H9 (cell line): Measurements from ENCODE around the gene OLIG2. TPM values are rescaled to one million over a fixed set of nuclear protein-coding genes. Genes with fewer than 3 reads are reported as not detected.

ENCODE experiments used
- DNase-seq: peaks from one replicate; pipeline ENCODE4 v3.0.0-alpha.2; 2017
- H2AFZ ChIP-seq: one replicate; pipeline ENCODE4 v1.6.1; 2013; ENCODE audit warnings: mild to moderate bottlenecking, low read length, control low read depth, moderate library complexity
- H2AK5ac ChIP-seq: 2 replicates; pipeline ENCODE4 v1.6.1; 2013; ENCODE audit warnings: low read length, control low read depth, mixed read lengths; ENCODE audit not compliant: insufficient read length
- H2BK120ac ChIP-seq: one replicate; pipeline ENCODE4 v1.6.1; 2013; ENCODE audit warnings: low read depth, mild to moderate bottlenecking, low read length, control low read depth, inconsistent platforms; ENCODE audit not compliant: poor library complexity, severe bottlenecking
- H2BK12ac ChIP-seq: 2 replicates; pipeline ENCODE4 v1.6.1; 2013; ENCODE audit warnings: low read length, control low read depth, mixed read lengths, low read depth; ENCODE audit not compliant: insufficient read length
- H2BK15ac ChIP-seq: 2 replicates; pipeline ENCODE4 v1.6.1; 2013; ENCODE audit warnings: low read depth, low read length, control low read depth
- H2BK20ac ChIP-seq: one replicate; pipeline ENCODE4 v1.6.1; 2013; ENCODE audit warnings: low read depth, mild to moderate bottlenecking, low read length, control low read depth, inconsistent platforms; ENCODE audit not compliant: poor library complexity, severe bottlenecking
- H2BK5ac ChIP-seq: 2 replicates; pipeline ENCODE4 v1.6.1; 2013; ENCODE audit warnings: low read length, control low read depth, mixed read lengths; ENCODE audit not compliant: insufficient read length
- H3K14ac ChIP-seq: 2 replicates; pipeline ENCODE4 v1.6.1; 2013; ENCODE audit warnings: low read length, control low read depth; ENCODE audit not compliant: insufficient read depth
- H3K18ac ChIP-seq: 2 replicates; pipeline ENCODE4 v1.6.1; 2013; ENCODE audit warnings: low read depth, mild to moderate bottlenecking, mixed read lengths, low read length, control low read depth; ENCODE audit not compliant: insufficient read length
- H3K23ac ChIP-seq: 2 replicates; pipeline ENCODE4 v1.6.1; 2013; ENCODE audit warnings: low read length, control low read depth, mixed read lengths, low read depth; ENCODE audit not compliant: insufficient read length
- H3K23me2 ChIP-seq: 2 replicates; pipeline ENCODE4 v1.6.1; 2013; ENCODE audit warnings: low read depth, mild to moderate bottlenecking, mixed read lengths, low read length, control low read depth; ENCODE audit not compliant: insufficient read length, poor library complexity, severe bottlenecking
- H3K27ac ChIP-seq: 2 replicates; pipeline ENCODE4 v1.5.1; 2013; ENCODE audit warnings: low read length, control low read depth, mixed read lengths, low read depth; ENCODE audit not compliant: insufficient read length
- H3K27me3 ChIP-seq: 2 replicates; pipeline ENCODE4 v1.6.1; 2013; ENCODE audit warnings: low read length, control low read depth, inconsistent platforms; ENCODE audit not compliant: insufficient read depth
- H3K4ac ChIP-seq: 2 replicates; pipeline ENCODE4 v1.6.1; 2013; ENCODE audit warnings: low read depth, mild to moderate bottlenecking, control low read depth, inconsistent platforms, low read length, moderate library complexity
- H3K4me1 ChIP-seq: 2 replicates; pipeline ENCODE4 v1.6.1; 2013; ENCODE audit warnings: low read length, control low read depth, inconsistent platforms; ENCODE audit not compliant: insufficient read depth
- H3K4me2 ChIP-seq: 2 replicates; pipeline ENCODE4 v1.6.1; 2013; ENCODE audit warnings: low read length, control low read depth, mixed read lengths; ENCODE audit not compliant: insufficient read length, insufficient read depth
- H3K56ac ChIP-seq: 2 replicates; pipeline ENCODE4 v1.6.1; 2013; ENCODE audit warnings: low read depth, mild to moderate bottlenecking, mixed read lengths, low read length, control low read depth; ENCODE audit not compliant: insufficient read length
- H3K79me1 ChIP-seq: 2 replicates; pipeline ENCODE4 v1.6.1; 2013; ENCODE audit warnings: low read depth, mild to moderate bottlenecking, moderate library complexity, low read length, control low read depth, inconsistent platforms; ENCODE audit not compliant: insufficient read depth, poor library complexity, severe bottlenecking
- H3K79me2 ChIP-seq: 2 replicates; pipeline ENCODE4 v1.6.1; 2013; ENCODE audit warnings: low read length, control low read depth, inconsistent platforms; ENCODE audit not compliant: insufficient read depth
- H3K9ac ChIP-seq: 2 replicates; pipeline ENCODE4 v1.6.1; 2013; ENCODE audit warnings: low read length, control low read depth, mixed read lengths; ENCODE audit not compliant: insufficient read length; ENCODE audit errors: extremely low read depth
- H3K9me3 ChIP-seq: one replicate; pipeline ENCODE4 v1.6.1; 2013; ENCODE audit warnings: low read depth, low read length, inconsistent platforms; ENCODE audit not compliant: control insufficient read depth
- H3T11ph ChIP-seq: one replicate; pipeline ENCODE4 v1.6.1; 2013; ENCODE audit warnings: mild to moderate bottlenecking, low read length, control low read depth, inconsistent platforms
- H4K20me1 ChIP-seq: one replicate; pipeline ENCODE4 v1.6.1; 2013; ENCODE audit not compliant: control insufficient read depth, insufficient read length, insufficient read depth
- H4K5ac ChIP-seq: 2 replicates; pipeline ENCODE4 v1.6.1; 2013; ENCODE audit warnings: low read depth, mild to moderate bottlenecking, mixed read lengths, low read length, control low read depth; ENCODE audit not compliant: insufficient read length
- H4K8ac ChIP-seq: replicated peaks from 2 replicates; pipeline ENCODE4 v1.6.1; 2013; ENCODE audit warnings: low read length, control low read depth, mixed read lengths, low read depth; ENCODE audit not compliant: insufficient read length
- H4K91ac ChIP-seq: 2 replicates; pipeline ENCODE4 v1.6.1; 2013; ENCODE audit warnings: low read depth, mild to moderate bottlenecking, moderate library complexity, mixed read lengths, low read length, control low read depth; ENCODE audit not compliant: insufficient read length
- H3K27ac Mint-ChIP-seq, 3 experiments: 2 replicates in 2 of 3; 3 replicates in 1 of 3; pipeline ENCODE4 v1.8.0; 2020 to 2021; ENCODE audit warnings: mixed read lengths in 3 of 3, mild to moderate bottlenecking in 1 of 3, moderate library complexity in 1 of 3
- H3K27me3 Mint-ChIP-seq: 2 replicates; pipeline ENCODE4 v1.8.0; 2021; ENCODE audit warnings: low read depth, mild to moderate bottlenecking, moderate library complexity, mixed read lengths
- H3K36me3 Mint-ChIP-seq, 3 experiments: 2 replicates in 2 of 3; 3 replicates in 1 of 3; pipeline ENCODE4 v1.8.0; 2020 to 2021; ENCODE audit warnings: low read depth in 3 of 3, mixed read lengths in 3 of 3; ENCODE audit not compliant: insufficient read depth in 1 of 3
- H3K4me1 Mint-ChIP-seq, 2 experiments: 2 replicates each; pipeline ENCODE4 v1.8.0; 2020; ENCODE audit warnings: mixed read lengths in 2 of 2
- H3K4me3 Mint-ChIP-seq, 2 experiments: 2 replicates in 1 of 2; 3 replicates in 1 of 2; pipeline ENCODE4 v1.8.0; 2020 to 2021; ENCODE audit warnings: mild to moderate bottlenecking in 2 of 2, mixed read lengths in 2 of 2, moderate library complexity in 1 of 2
- H3K9me3 Mint-ChIP-seq, 2 experiments: 2 replicates in 1 of 2; 3 replicates in 1 of 2; pipeline ENCODE4 v1.8.0; 2020; ENCODE audit warnings: mild to moderate bottlenecking in 2 of 2, mixed read lengths in 2 of 2, moderate library complexity in 1 of 2
- WGBS: extraction: QIAGEN DNeasy Blood & Tissue Kit; methylation state at CpG from one replicate; pipeline ENCODE4 v1.1.7; 2013; ENCODE audit warnings: missing lambda C conversion rate, low lambda C conversion rate, mixed read lengths; ENCODE audit not compliant: insufficient read length; ENCODE audit errors: extremely low coverage; 5-methylcytosine and 5-hydroxymethylcytosine counted together
- total RNA-seq: library from RNA; stranded (reverse); gene quantifications from 2 replicates; pipeline ENCODE4 v1.2.1, GENCODE V29; 2021
- TF ChIP-seq, protein P1 (sequence below): fragments of 200-600 bp; sonication (generic); conservative IDR thresholded peaks from 3 replicates; pipeline ENCODE4 v1.8.0; 2021; ENCODE audit warnings: antibody characterized with exemption, mild to moderate bottlenecking

OLIG2 gene
- total RNA-seq, 1 experiment from 2014 or later: 1.4 TPM

DNA sequence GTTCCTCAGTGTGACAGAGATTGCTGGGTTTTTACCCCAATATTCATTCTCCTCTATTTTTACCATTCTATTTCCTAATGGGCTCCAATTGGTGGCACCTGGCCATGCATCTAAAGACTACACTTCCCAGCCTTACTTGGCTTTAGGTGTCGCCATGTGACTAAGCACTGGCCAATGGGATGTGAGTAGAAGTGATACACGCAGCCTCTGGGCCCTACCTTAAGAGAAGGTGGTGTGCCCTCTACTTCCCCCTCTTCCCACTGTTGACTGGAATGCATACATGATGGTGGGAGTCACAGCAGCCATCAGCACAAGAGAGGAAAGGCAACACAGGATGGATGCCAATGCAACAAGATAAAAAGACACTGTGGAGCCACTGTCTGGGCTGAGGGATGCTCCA lies 11.4 kb upstream of the OLIG2 start:
- no peak overlapping the region for H3K4me3 Mint-ChIP-seq
- DNase-seq: no peak
- H4K91ac ChIP-seq: no peak overlapping the region
- no peak overlapping the region for H2BK15ac ChIP-seq
- H3K27ac ChIP-seq: no peak overlapping the region
- no peaks in the 10 kb centered on the region for H3K79me1 ChIP-seq
- H3K36me3 Mint-ChIP-seq: peaks cover 0 to 1% (median 0%) of the 10 kb centered on the region in 3 experiments; a peak in 1 of 7 replicates
- no peak overlapping the region for H3K14ac ChIP-seq
- H2BK20ac ChIP-seq: no peak overlapping the region
- H2AFZ ChIP-seq: no peak overlapping the region
- H3K23ac ChIP-seq: no peak overlapping the region
- no peaks in the 10 kb centered on the region for H4K20me1 ChIP-seq
- H3K9me3 ChIP-seq: no peaks in the 10 kb centered on the region
- H3K56ac ChIP-seq: no peak overlapping the region
- H4K5ac ChIP-seq: no peak overlapping the region
- no peaks in the 10 kb centered on the region for H3K4me1 ChIP-seq
- no peak overlapping the region for H2AK5ac ChIP-seq
- H3K4ac ChIP-seq: no peak overlapping the region
- no peak overlapping the region for H3K9ac ChIP-seq
- peaks cover 15% of the 10 kb centered on the region for H3K27me3 ChIP-seq
- no peaks in the 10 kb centered on the region for H3K79me2 ChIP-seq
- no peak overlapping the region for H3K27ac Mint-ChIP-seq
- H3K23me2 ChIP-seq: no peaks in the 10 kb centered on the region
- H3K4me1 Mint-ChIP-seq: peaks cover 6 to 11% of the 10 kb centered on the region in 2 experiments
- no peak overlapping the region for H2BK5ac ChIP-seq
- no peak overlapping the region for H3T11ph ChIP-seq
- H2BK120ac ChIP-seq: no peak overlapping the region
- TF ChIP-seq, protein P1, sequence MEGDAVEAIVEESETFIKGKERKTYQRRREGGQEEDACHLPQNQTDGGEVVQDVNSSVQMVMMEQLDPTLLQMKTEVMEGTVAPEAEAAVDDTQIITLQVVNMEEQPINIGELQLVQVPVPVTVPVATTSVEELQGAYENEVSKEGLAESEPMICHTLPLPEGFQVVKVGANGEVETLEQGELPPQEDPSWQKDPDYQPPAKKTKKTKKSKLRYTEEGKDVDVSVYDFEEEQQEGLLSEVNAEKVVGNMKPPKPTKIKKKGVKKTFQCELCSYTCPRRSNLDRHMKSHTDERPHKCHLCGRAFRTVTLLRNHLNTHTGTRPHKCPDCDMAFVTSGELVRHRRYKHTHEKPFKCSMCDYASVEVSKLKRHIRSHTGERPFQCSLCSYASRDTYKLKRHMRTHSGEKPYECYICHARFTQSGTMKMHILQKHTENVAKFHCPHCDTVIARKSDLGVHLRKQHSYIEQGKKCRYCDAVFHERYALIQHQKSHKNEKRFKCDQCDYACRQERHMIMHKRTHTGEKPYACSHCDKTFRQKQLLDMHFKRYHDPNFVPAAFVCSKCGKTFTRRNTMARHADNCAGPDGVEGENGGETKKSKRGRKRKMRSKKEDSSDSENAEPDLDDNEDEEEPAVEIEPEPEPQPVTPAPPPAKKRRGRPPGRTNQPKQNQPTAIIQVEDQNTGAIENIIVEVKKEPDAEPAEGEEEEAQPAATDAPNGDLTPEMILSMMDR: no peak
- H3K18ac ChIP-seq: no peak overlapping the region
- no peak overlapping the region for H3K4me2 ChIP-seq
- WGBS: no CpG with 5 or more reads among the region's 2 CpGs
- peaks cover 66% of the 10 kb centered on the region for H3K27me3 Mint-ChIP-seq
- no peak overlapping the region for H4K8ac ChIP-seq
- H3K9me3 Mint-ChIP-seq: peaks cover 5 to 8% of the 10 kb centered on the region in 2 experiments
- no peak overlapping the region for H2BK12ac ChIP-seq
